RPMI8226 (cell line): ENCODE data around the gene NCS1.

Source experiments
- DNase-seq: peaks from one replicate; pipeline ENCODE4 v3.0.0-alpha.2; 2015

Gene NCS1

GRCh38 chr9:130149031-130149430 lies 23.2 kb upstream of the NCS1 start:
- no peak for DNase-seq

- no peak for DNase-seq
Observed at GRCh38 chr9:130149654-130150286, 22.4 kb upstream of the NCS1 start.

GRCh38 chr9:130150779-130151382 lies 21.3 kb upstream of the NCS1 start:
- no peak for DNase-seq

DNA sequence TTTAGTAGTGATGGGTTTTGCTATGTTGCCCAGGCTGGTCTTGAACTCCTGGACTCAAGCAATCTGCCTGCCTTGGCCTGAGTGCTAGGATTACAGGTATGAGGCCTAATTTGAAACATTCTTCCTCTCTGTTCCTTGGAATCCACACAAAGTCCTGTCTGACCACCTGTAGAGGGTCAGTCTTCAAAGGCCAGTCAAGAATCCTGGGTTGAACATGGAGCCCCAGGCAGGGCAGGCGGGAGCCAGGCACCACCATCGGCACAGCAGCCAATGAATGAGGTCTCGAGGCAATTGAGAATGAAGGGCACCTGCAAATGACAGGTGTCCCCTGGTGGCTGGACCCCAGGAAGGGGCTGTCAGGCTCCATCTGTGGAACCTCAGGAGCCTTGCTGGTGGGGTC lies 17.4 kb upstream of the NCS1 start:
- DNase-seq = no peak

- no peak for DNase-seq
Observed at GRCh38 chr9:130155647-130156046, 16.6 kb upstream of the NCS1 start.

DNA sequence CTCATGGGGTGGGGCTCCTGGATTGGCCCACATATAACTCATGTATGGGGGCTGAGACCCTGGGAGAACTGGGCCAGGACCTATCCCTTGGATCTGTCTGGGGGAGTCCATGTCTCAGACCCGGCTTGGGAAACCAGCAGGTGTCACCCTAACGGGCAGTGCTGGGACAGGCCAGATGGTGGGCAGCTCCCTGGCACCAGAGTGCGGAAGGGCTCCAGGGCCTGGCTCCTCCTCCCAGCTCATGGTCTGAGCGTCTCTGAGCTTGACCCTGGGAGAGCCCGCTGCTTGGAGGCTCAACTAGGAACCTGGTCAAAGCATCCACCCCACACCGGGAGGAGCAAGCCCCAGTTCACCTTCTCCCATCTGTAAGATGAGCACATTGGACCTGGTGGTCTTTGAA lies 15.5 kb upstream of the NCS1 start:
- no peak for DNase-seq

DNA sequence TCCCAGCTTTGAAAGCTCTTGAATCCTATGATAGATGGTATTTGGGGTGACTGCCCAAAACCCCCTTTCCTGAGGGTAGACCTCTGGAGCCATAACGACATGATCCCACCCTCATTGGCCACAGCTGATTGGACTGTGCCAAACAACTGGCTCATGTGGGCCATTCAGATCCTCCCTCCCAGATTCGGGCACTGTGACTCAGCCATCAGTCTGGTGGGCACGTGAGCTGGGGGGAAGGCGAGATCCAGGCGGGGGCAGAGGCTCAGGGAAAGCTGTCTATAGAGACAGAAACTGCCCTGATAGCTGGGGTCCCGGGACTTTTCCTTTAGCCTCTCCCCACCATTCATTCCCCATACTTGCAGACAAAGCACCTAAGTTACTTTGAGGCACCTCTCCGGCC lies 15.1 kb upstream of the NCS1 start:
- no peak for DNase-seq

DNA sequence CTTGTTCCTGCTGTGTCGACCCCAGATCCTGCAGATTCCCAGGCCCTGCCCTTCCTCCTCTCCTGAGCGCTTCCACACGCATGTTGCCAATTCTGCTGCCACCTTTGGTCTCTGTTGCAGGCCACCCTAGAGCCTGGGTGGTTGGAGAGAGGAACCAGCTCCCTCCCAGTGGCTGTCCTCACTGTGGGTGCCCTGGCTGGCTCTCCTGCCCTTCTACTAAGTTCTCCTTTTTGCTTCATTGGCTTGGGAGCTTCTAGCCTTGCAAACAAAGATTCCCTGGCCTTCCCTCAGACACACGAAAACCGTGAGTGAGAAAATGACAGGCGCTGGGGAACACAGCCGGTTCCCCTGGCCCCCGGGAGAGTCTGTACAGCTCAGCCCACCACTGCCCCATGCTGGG lies 14.2 kb upstream of the NCS1 start:
- no peak for DNase-seq

GRCh38 chr9:130159057-130159456 lies 13.1 kb upstream of the NCS1 start:
- no peak for DNase-seq

GRCh38 chr9:130159915-130160670 lies 12.1 kb upstream of the NCS1 start:
- DNase-seq = no peak

GRCh38 chr9:130160862-130161470 lies 11.2 kb upstream of the NCS1 start:
- no peak for DNase-seq

DNA sequence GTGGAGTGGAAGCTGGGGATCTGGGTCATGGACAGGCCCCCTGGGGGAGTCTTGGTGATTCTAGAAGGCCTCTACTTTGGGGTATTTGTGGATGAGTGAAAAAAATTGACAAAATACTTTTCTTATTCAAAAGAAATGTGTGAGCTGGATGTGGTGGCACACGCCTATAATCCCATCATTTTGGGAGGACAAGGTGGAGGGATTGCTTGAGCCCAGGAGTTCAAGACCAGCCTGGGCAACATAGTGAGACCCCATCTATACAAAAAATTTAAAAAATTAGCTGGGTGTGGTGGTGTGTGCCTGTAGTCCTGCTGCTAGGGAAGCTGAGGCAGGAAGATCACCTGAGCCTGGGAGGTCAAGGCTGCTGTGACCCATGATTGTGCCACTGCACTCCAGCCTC lies 6.6 kb upstream of the NCS1 start:
- DNase-seq = no peak

DNA sequence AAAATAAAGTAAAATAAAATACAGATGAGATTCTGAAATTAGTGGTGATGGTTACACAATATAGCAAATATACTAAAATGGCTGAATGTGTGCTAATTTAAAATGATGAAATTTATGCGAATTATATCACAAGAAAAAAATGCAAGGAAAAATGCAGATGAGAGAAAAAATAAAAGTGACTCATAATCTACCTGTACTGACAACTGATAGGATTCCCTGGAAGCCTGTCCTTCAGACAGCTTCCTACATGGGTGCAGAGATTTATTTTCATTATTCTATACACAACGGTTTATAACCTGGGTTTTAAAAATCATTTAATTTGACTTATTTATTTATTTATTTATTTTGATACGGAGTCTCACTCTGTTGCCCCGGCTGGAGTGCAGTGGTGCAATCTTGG lies 5.8 kb upstream of the NCS1 start:
- no peak for DNase-seq

DNA sequence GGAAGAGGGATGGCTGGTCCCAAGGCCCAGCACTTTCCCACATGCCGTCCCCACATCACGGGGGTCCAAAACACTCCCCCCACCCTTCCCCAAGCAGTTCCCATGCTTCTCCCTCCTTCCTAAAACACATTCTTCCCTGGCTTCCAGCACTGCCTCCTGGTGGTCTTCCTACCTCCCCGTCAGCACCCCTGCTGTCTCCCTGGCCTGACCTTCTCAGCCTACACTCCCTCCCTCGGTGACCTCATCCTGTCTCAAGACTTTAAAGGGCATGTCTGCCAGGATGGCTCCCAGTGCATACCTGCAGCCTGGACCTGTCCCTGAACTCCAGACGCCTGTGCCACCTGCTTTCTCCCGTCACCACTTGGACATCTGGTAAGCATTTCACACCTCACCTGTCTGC lies 4.3 kb upstream of the NCS1 start:
- no peak for DNase-seq

GRCh38 chr9:130171226-130172148 lies 717 bp upstream of the NCS1 start:
- no peak for DNase-seq

- no peak for DNase-seq
Observed at GRCh38 chr9:130172858-130173665, 858 bp downstream of the NCS1 start.

GRCh38 chr9:130173666-130173983 lies 1.4 kb downstream of the NCS1 start:
- DNase-seq = no peak

GRCh38 chr9:130174025-130174424 lies 1.8 kb downstream of the NCS1 start:
- no peak for DNase-seq

DNA sequence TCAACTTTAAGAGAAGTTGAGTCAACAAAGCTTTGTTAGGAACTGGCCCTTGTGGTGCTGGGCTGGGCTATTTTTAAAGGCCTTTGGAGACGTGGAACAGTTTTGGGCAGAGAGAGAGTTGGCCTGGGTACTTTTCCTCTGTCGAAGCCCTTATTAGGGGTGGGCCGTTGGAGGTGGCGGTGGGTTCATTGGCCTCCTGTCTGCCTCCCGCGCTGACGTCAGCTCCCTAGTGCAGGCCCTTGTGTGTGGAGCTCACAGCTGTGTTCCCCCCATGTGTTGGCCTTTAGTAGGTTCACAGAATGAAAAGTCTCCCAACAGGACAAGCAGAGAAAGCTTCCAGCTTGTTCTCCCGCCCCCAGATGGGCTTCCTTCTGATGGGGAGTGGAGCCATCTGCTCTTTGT lies 2.7 kb downstream of the NCS1 start:
- DNase-seq = no peak

DNA sequence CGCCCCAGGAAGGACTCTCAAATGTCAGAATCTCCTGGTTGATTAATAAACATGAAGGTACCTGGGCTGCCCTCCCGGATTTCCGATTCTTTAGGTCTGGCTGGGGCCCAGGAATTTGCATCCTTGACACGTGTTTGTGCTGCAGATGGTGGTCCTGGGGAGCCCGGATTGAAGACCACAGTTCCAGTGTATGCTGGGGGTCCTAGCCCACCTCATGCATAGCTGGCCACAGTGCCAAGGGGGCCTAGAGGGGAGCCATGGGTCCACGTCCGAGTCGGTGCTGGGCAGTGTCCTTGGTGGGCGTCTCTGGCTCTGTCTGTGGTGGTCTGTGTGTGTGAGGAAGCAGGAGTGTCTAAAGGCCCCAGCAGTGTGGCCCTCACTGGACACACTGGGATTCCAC lies 3.2 kb downstream of the NCS1 start:
- no peak for DNase-seq

- no peak for DNase-seq
Observed at GRCh38 chr9:130176760-130177159, 4.6 kb downstream of the NCS1 start.
